CD14-positive monocyte (primary cell): ENCODE data around the gene TIFAB. TPM values are rescaled to one million over a fixed set of nuclear protein-coding genes. Genes with fewer than 3 reads are reported as not detected.
A peak's percentile ranks its signal among the peaks of the same experiment; 100 is the strongest.

Experiments used
- DNase-seq, 3 donors: peaks; one replicate each; pipeline ENCODE4 v3.0.0-alpha.2; 2011 to 2022
- H2AFZ ChIP-seq: 2 replicates; pipeline ENCODE4 v1.6.0; 2012; ENCODE audit warnings: mild to moderate bottlenecking, low read depth, low read length, inconsistent platforms; ENCODE audit not compliant: insufficient read depth, poor library complexity, severe bottlenecking
- H3K27ac ChIP-seq, 2 donors: 1 replicate in 1 of 2; 2 replicates in 1 of 2; pipeline ENCODE4 v1.5.1; 2012 to 2013; ENCODE audit warnings: low read length in 2 of 2, control low read depth in 1 of 2, inconsistent platforms in 1 of 2, low read depth in 1 of 2, mild to moderate bottlenecking in 1 of 2
- H3K27me3 ChIP-seq, 2 donors: one replicate each; pipeline versions ENCODE4 v1.6.0 to v1.6.1; 2011 to 2013; ENCODE audit warnings: low read length in 2 of 2; ENCODE audit not compliant: control insufficient read depth in 2 of 2, insufficient read depth in 2 of 2
- H3K36me3 ChIP-seq, 2 donors: replicated peaks in 1 of 2; 1 replicate in 1 of 2; 2 replicates in 1 of 2; pipeline versions ENCODE4 v1.5.1 to v1.6.1; 2012 to 2013; ENCODE audit warnings: low read length in 2 of 2, control low read depth in 1 of 2, inconsistent platforms in 1 of 2, mild to moderate bottlenecking in 1 of 2; ENCODE audit not compliant: insufficient read depth in 2 of 2, control insufficient read depth in 1 of 2
- H3K4me1 ChIP-seq, 2 donors: 1 replicate in 1 of 2; 2 replicates in 1 of 2; pipeline versions ENCODE4 v1.5.1 to v1.6.1; 2012 to 2013; ENCODE audit warnings: low read length in 2 of 2, control low read depth in 1 of 2, inconsistent platforms in 1 of 2, mild to moderate bottlenecking in 1 of 2, moderate library complexity in 1 of 2; ENCODE audit not compliant: insufficient read depth in 2 of 2, control insufficient read depth in 1 of 2
- H3K4me2 ChIP-seq: replicated peaks from 2 replicates; pipeline ENCODE3; 2012; ENCODE audit warnings: low read length, moderate library complexity, mild to moderate bottlenecking; ENCODE audit not compliant: poor library complexity, severe bottlenecking; ENCODE audit errors: extremely low read depth
- H3K4me3 ChIP-seq, 3 experiments: fragments of 200-600 bp in 1 of 3; sonication (generic) in 1 of 3; replicated peaks in 1 of 3; 1 replicate in 2 of 3; 2 replicates in 1 of 3; pipeline ENCODE4 v1.5.1; 2011 to 2013; ENCODE audit warnings: low read length in 3 of 3, mild to moderate bottlenecking in 3 of 3, control low read depth in 2 of 3, low read depth in 2 of 3, inconsistent platforms in 1 of 3, moderate library complexity in 1 of 3
- H3K79me2 ChIP-seq: 2 replicates; pipeline ENCODE4 v1.6.0; 2012; ENCODE audit warnings: mild to moderate bottlenecking, control low read depth, inconsistent platforms, low read length, moderate library complexity; ENCODE audit not compliant: insufficient read depth
- H3K9ac ChIP-seq: 2 replicates; pipeline ENCODE4 v1.6.0; 2017; ENCODE audit warnings: low read length, mild to moderate bottlenecking; ENCODE audit not compliant: insufficient read depth, poor library complexity, severe bottlenecking
- H3K9me3 ChIP-seq, 2 donors: replicated peaks in 1 of 2; 1 replicate in 1 of 2; 2 replicates in 1 of 2; pipeline versions ENCODE4 v1.5.1 to v1.6.1; 2012 to 2013; ENCODE audit warnings: low read length in 2 of 2, control low read depth in 1 of 2; ENCODE audit not compliant: control insufficient read depth in 1 of 2, insufficient read depth in 1 of 2
- H4K20me1 ChIP-seq: 2 replicates; pipeline ENCODE4 v1.6.0; 2012; ENCODE audit warnings: mild to moderate bottlenecking, low read length, control low read depth, moderate library complexity; ENCODE audit not compliant: insufficient read depth
- H3K27ac Mint-ChIP-seq, 7 donors: one replicate each; pipeline ENCODE4 v1.8.0; 2020; ENCODE audit warnings: mild to moderate bottlenecking in 7 of 7, mixed read lengths in 7 of 7, moderate library complexity in 6 of 7, inconsistent platforms in 2 of 7
- H3K27me3 Mint-ChIP-seq, 3 donors: one replicate each; pipeline ENCODE4 v1.8.0; 2021 to 2022; ENCODE audit warnings: low read depth in 3 of 3, mild to moderate bottlenecking in 3 of 3, mixed read lengths in 3 of 3, moderate library complexity in 3 of 3, inconsistent platforms in 1 of 3
- H3K36me3 Mint-ChIP-seq, 2 donors: one replicate each; pipeline ENCODE4 v1.8.0; 2020; ENCODE audit warnings: mixed read lengths in 2 of 2, inconsistent platforms in 1 of 2, mild to moderate bottlenecking in 1 of 2
- H3K4me1 Mint-ChIP-seq: one replicate; pipeline ENCODE4 v1.8.0; 2020; ENCODE audit warnings: mild to moderate bottlenecking, mixed read lengths
- H3K4me3 Mint-ChIP-seq, 2 donors: one replicate each; pipeline ENCODE4 v1.8.0; 2020; ENCODE audit warnings: mild to moderate bottlenecking in 2 of 2, mixed read lengths in 2 of 2, moderate library complexity in 1 of 2
- H3K9me3 Mint-ChIP-seq, 7 donors: one replicate each; pipeline ENCODE4 v1.8.0; 2020 to 2022; ENCODE audit warnings: mixed read lengths in 7 of 7, mild to moderate bottlenecking in 6 of 7, moderate library complexity in 6 of 7, inconsistent platforms in 2 of 7
- CTCF ChIP-seq: fragments of 200-600 bp; IDR thresholded peaks from one replicate; pipeline ENCODE4 v1.8.0; 2022; ENCODE audit warnings: antibody characterized with exemption, mild to moderate bottlenecking
- WGBS: methylation state at CpG from one replicate; pipeline ENCODE4 v1.1.5; 2013; ENCODE audit warnings: missing lambda C conversion rate; ENCODE audit not compliant: insufficient coverage; 5-methylcytosine and 5-hydroxymethylcytosine counted together
- intact Hi-C, 2 donors: fragments of 100-400 bp; cut with micrococcal nuclease; formaldehyde crosslinking; loops; one replicate each; pipeline versions ENCODE4 v1.15.0 to v1.15.1; 2023
- polyA plus RNA-seq, 3 donors: library from polyadenylated mRNA; depleted of rRNA in 1 of 3; unstranded in 2 of 3; stranded (reverse) in 1 of 3; fragments of 300-500 nt in 2 of 3; fragments of >200 nt in 1 of 3; fragmentation: Illumina TruSeq in 2 of 3; gene quantifications; 1 replicate in 2 of 3; 2 replicates in 1 of 3; pipeline ENCODE4 v1.2.3, GENCODE V29; 2012 to 2021

TIFAB gene
- polyA plus RNA-seq, 3 donors: 0.29 to 0.71 (median 0.50) TPM

GRCh38 chr5:135402031-135402430, 50.1 kb downstream of the TIFAB start:
- Histone ChIP-seq H4K20me1 (peaks cover 11% of the 10 kb centered on the region), H3K27me3 (no peaks in the 10 kb centered on the region), H3K4me3 (no peak overlapping the region), H3K9ac (no peak overlapping the region), H3K36me3 (no peaks in the 10 kb centered on the region), H2AFZ (no peak overlapping the region), H3K9me3 (no peaks in the 10 kb centered on the region), H3K4me1 (peaks cover 28 to 29% of the 10 kb centered on the region in 2 donors), H3K79me2 (peaks cover 43% of the 10 kb centered on the region), H3K27ac (no peak overlapping the region), H3K4me2 (no peak overlapping the region)
- WGBS: no CpG with 5 or more reads among the region's 2 CpGs
- no peak overlapping the region for H3K4me3 Mint-ChIP-seq
- H3K9me3 Mint-ChIP-seq: peaks cover 0 to 10% (median 5%) of the 10 kb centered on the region in 7 donors
- H3K27ac Mint-ChIP-seq: no peak overlapping the region
- no peak for DNase-seq
- peaks cover 28% of the 10 kb centered on the region for H3K4me1 Mint-ChIP-seq
- intact Hi-C loops: no loop called here
- H3K36me3 Mint-ChIP-seq: peaks cover 5 to 10% of the 10 kb centered on the region in 2 donors
- H3K27me3 Mint-ChIP-seq: no peaks in the 10 kb centered on the region
- no peak for TF ChIP-seq CTCF

GRCh38 chr5:135400866-135401265, 51.3 kb downstream of the TIFAB start:
- H3K4me1 ChIP-seq: peaks cover 40 to 41% of the 10 kb centered on the region in 2 donors
- H2AFZ ChIP-seq: peak overlapping the region; percentile 86
- no peak for DNase-seq
- intact Hi-C loops: no loop called here
- Mint-ChIP-seq H3K27me3 (no peaks in the 10 kb centered on the region), H3K4me1 (peaks cover 39% of the 10 kb centered on the region), H3K4me3 (no peak overlapping the region), H3K9me3 (peaks cover 0 to 10% (median 5%) of the 10 kb centered on the region in 7 donors), H3K27ac (peak overlapping the region in 6 of 7 donors; percentile 95 to 100 (median 99)), H3K36me3 (peaks cover 5 to 12% of the 10 kb centered on the region in 2 donors)
- H3K9me3 ChIP-seq: no peaks in the 10 kb centered on the region
- H3K4me3 ChIP-seq: no peak overlapping the region
- peaks cover 55% of the 10 kb centered on the region for H3K79me2 ChIP-seq
- no peak overlapping the region for H3K4me2 ChIP-seq
- TF ChIP-seq CTCF: no peak
- peak overlapping the region in 1 of 2 donors; percentile 96 for H3K27ac ChIP-seq
- H4K20me1 ChIP-seq: peaks cover 17% of the 10 kb centered on the region
- H3K9ac ChIP-seq: no peak overlapping the region
- H3K27me3 ChIP-seq: no peaks in the 10 kb centered on the region
- no peaks in the 10 kb centered on the region for H3K36me3 ChIP-seq
- WGBS: 84% methylated on average over 3 of the region's 5 CpGs
